Activated CD8-positive, alpha-beta memory T cell treated with anti-CD3 and anti-CD28 coated beads for 1 hour (primary cell): Measurements from ENCODE around the gene DIAPH2.

Experiments used
- DNase-seq, 2 donors: peaks; one replicate each; pipeline ENCODE4 v3.0.0-alpha.2; 2020; ENCODE audit warnings: low read depth in 1 of 2; ENCODE audit errors: extremely low read depth in 1 of 2

Gene DIAPH2

GRCh38 chrX:97030947-97031346 lies 346.3 kb downstream of the DIAPH2 start:
- no peak for DNase-seq

DNA sequence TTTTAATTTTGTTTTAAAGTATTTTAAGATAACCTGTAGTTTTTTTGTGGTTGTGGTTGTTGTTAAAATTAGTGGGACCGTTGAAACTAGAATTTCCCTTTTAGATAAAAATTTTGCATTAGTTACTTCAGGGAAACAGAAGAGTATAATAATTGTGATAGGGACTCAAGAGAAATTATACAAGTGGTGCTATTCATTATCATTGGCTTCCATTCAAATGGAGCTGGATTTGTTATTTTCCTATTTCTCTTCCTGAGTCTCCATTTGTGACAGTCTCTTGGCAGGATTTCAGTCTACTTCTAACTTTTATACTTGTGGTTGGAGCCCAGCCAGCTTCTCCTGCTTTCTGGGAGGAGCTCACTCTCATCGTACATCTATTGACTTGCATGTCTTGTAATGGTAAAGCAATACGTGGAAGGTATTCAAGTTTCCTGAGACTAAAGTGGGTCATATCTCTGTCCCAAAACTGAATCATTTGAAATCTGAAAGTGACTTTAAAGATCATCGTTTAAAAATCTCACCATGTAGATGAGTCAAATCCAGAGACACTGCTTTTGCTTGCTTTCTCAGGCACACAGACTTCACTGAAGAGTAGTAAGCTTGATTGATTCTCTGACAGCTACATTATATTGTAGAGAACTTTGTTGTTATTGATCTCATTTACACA lies 354.9 kb downstream of the DIAPH2 start:
- no peak for DNase-seq

- no peak for DNase-seq
Measured at GRCh38 chrX:97045470-97045869, 360.8 kb downstream of the DIAPH2 start.

DNA sequence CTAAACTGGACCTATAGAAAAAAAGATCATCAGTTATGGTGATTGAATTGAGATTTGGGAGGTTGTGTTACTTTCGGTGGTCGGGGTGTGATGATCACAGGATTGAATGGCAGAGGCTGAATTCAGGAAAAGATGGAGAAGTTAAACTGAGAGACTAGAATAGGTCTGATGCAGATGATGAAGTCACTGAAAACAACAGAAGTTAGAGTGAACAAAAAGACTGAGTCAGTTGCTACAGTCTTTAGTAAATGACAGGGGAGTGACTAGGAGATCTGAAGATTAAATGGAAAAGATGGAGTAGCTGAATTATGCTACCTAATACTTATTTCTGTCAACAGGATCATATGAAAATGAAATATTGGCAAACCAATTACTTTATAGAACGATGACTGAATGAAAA lies 362.2 kb downstream of the DIAPH2 start:
- DNase-seq: no peak

GRCh38 chrX:97050392-97050791 lies 365.8 kb downstream of the DIAPH2 start:
- DNase-seq: no peak

GRCh38 chrX:97057349-97057909 lies 372.8 kb downstream of the DIAPH2 start:
- DNase-seq: no peak

- DNase-seq: no peak
Measured at GRCh38 chrX:97060020-97060419, 375.4 kb downstream of the DIAPH2 start.

DNA sequence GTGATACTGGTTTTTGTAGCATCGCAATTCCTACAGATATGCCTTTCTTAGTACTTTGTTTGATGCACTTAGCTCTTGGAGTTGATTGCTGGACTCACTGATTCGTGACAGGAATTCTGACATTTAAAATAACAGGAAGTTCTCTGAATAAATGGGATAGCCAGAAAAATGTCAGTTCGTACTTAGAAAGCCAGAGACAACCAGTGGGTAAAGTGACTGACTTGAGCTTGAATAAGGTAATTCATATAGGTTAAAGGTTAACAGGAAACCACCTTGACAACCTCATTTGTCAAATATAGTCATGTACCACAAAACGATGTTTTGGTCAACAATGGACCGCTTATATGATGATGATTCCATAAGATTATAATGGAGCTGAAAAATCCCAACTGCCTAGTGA lies 380.4 kb downstream of the DIAPH2 start:
- DNase-seq: no peak

- no peak for DNase-seq
Measured at GRCh38 chrX:97065973-97066372, 381.3 kb downstream of the DIAPH2 start.

DNA sequence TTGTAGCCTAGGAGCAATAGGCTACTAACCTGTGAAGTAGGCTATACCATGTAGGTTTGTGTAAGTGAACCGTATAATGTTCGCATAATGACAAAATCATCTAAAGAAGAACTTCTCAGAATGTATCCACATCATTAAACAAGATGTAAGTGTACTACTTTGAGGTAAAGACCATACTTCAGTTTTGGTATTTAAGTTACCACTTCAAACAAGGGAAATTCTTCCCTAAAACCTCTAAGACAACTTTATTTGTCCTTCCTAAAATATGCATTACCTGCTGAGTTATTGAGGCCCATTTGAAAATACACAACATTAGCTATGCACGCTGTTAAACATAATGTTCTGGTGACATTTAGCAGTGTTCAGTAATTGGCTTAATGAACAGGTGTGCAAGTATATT lies 381.7 kb downstream of the DIAPH2 start:
- DNase-seq: no peak

- no peak for DNase-seq
Measured at GRCh38 chrX:97070346-97070745, 385.7 kb downstream of the DIAPH2 start.

GRCh38 chrX:97074400-97074799 lies 389.8 kb downstream of the DIAPH2 start:
- DNase-seq: no peak

DNA sequence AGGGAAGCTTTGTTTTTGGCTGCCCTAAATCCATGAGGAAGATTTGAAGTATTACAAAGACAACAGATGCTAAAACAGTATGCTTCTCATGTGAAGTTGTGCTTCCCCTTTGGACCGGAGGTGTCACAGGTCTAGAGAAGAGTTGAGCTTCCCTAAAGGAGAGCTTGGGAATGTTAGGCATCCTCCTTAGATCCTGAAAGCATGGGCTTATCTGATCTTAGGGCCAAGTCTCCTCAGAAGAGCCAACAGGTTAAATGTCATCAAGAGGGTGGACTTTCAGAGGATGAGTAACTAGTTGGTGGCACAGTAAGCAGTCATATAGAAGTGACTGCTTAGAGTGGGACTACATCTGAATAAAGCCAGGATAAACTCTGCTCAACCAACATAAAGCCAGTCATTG lies 404.5 kb downstream of the DIAPH2 start:
- no peak for DNase-seq

- no peak for DNase-seq
Measured at GRCh38 chrX:97096385-97096784, 411.7 kb downstream of the DIAPH2 start.

GRCh38 chrX:97102938-97103337 lies 418.3 kb downstream of the DIAPH2 start:
- no peak for DNase-seq

DNA sequence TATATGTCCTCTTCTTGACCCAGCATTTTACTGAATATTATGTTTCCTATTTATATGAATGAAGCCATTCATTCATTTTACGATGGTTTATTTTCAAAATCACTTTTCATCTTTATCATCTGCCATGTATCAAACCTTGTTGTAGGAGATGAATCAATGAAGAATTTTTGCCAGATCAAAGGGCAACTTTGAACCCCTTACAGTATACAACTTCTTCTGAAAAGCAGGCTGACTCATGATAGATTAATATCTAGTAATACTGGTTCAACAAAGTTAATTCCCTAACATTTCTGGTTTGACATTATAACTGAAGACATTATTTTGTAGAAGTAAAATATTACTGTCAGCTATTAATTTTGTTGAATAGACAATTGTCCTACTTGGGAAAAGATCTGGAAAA lies 425.1 kb downstream of the DIAPH2 start:
- DNase-seq: no peak

GRCh38 chrX:97117572-97117971 lies 432.9 kb downstream of the DIAPH2 start:
- no peak for DNase-seq

- DNase-seq: no peak
Measured at GRCh38 chrX:97119474-97120109, 434.9 kb downstream of the DIAPH2 start.

GRCh38 chrX:97123001-97123400 lies 438.4 kb downstream of the DIAPH2 start:
- no peak for DNase-seq

DNA sequence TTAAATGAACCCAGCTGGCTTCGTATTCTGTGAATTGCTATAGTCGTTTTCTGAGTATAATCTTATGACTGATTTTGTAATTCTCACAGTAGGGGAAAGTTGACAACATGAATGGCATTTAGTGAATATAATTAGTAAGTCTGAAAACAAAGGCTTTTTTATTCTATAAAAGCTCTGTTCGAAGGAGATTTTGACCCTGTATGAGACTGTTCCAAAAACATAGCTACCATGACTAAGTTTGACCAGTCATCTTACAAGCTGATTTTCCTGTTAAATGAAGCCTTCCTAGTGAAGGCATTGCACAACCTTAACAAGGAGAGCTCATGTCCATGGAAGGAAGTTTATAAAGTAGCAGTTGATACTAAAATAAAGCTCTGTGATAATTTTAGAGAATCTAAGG lies 441.4 kb downstream of the DIAPH2 start:
- DNase-seq: no peak

DNA sequence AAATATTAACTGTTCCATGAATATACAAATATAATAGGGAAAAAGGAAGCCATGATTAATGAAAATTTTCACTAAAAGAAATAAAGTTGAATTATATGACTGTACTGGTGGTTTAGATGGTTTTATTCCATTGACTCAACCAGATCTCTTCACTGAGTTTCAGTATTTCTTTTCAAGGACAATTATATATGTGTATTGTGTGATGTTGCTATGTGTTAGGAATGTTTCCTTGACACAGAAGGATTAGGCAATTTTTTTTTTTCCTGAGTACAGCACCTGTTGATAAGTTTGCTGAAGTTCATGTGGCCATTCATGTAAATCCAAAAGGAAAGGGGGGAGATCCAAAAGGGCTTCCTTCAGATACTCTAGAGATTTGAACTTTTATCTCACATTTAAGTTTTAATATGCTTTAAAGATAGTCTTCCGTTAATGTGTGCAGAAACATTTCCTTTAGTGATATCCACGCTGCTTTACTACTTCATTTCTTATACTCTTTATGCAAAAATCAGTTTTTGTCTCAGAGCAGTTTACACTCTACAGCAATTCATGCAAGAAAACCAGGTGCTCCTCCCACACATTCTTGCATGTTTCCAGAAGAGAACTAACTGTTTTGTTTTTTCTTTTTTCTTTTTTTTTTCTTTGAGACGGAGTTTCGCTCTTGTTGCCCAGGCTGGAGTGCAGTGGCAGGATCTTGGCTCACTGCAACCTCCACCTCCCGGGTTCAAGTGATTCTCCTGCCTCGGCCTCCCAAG lies 448.2 kb downstream of the DIAPH2 start:
- DNase-seq: no peak

DNA sequence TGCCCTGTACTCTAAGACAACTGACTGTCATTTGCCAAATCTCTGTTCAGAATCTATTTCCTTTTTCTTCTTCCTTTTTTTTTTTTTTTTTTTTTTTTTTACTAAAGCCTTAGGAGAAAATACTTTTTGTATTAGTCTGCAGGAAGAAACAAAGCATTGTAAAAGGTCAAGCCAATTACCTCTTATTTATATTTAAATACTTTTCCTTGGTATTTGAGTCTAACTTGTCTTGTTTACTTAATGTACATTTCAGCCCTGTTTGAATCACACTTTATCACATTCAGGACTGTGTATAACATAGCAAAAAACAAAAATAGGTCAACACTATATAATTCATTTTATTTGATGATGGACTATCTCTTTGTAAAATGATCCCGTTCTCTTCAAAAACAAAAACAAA lies 461.3 kb downstream of the DIAPH2 start:
- DNase-seq: no peak
